HG02885 (cell line): ENCODE results near the gene HIVEP3.
"Not testable (repeated sequence)": the region's sequence is repeated elsewhere in the genome, so short reads cannot be mapped to it uniquely, and the experiment has no call there.

Experiments used
- ATAC-seq: cut with Tn5 transposase; IDR thresholded peaks from one replicate; pipeline ENCODE4 v1.9.1; 2021; ENCODE audit warnings: mild to moderate bottlenecking; ENCODE audit not compliant: unreplicated experiment, poor library complexity

HIVEP3 gene

GRCh38 chr1:41924911-41925310, 6.2 kb upstream of the HIVEP3 start:
- no peak for ATAC-seq

DNA sequence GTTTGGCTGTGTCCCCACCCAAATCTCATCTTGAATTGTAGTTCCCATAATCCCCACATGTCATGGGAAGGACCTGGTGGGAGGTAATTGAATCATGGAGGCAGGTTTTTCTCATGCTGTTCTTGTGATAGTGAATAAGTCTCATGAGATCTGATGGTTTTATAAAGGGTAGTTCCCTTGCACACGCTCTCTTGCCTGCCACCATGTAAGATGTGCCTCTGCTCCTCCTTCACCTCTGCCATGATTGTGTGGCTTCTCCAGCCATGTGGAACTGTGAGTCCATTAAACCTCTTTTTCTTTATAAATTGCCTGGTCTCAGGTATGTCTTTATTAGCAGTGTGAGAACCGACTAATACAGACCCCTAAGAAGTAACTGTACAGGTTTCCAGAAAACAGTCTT, 2.5 kb upstream of the HIVEP3 start:
- not testable (repeated sequence) for ATAC-seq

GRCh38 chr1:41920658-41921057, 1.9 kb upstream of the HIVEP3 start:
- ATAC-seq: no peak

GRCh38 chr1:41919764-41920397, 1.2 kb upstream of the HIVEP3 start:
- ATAC-seq: no peak

DNA sequence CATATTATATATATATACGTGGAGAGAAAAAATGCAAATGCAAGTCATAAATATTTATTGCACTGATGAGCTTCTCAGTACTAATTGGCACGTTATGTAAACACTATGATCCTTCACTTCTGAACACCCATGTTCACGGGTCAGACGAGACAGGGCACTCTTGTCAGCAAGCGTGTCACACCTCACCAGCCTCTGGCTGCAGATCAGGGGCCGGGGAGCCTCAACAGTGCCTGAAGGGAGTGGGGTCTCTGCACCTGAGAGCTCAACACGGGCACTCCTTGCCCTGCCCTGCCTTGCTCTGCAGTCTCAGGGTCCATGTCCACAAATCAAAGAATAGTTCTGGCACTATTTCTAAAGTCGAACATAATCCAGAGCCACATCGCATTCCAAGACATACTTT, 409 bp upstream of the HIVEP3 start:
- no peak for ATAC-seq

GRCh38 chr1:41917835-41918449, 780 bp downstream of the HIVEP3 start:
- ATAC-seq: no peak

DNA sequence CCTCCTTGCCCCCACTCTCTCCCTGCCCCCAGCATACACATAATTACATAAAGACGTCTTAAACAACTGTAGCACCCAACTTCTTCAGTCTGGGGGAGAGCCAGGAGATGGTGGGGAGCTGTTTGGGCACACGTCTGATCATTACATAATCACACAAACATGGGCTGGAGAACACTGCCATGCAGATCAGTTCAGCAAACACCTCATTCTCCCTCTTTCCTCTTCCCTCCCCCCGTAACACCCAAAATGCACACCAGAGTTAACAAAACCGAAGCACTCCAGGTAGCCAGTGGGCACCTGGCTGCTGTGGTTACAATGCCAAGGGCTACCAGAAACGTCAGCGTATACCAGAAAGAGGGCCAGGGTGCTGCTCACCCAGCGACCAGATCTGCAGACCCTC, 1.6 kb downstream of the HIVEP3 start:
- no peak for ATAC-seq

DNA sequence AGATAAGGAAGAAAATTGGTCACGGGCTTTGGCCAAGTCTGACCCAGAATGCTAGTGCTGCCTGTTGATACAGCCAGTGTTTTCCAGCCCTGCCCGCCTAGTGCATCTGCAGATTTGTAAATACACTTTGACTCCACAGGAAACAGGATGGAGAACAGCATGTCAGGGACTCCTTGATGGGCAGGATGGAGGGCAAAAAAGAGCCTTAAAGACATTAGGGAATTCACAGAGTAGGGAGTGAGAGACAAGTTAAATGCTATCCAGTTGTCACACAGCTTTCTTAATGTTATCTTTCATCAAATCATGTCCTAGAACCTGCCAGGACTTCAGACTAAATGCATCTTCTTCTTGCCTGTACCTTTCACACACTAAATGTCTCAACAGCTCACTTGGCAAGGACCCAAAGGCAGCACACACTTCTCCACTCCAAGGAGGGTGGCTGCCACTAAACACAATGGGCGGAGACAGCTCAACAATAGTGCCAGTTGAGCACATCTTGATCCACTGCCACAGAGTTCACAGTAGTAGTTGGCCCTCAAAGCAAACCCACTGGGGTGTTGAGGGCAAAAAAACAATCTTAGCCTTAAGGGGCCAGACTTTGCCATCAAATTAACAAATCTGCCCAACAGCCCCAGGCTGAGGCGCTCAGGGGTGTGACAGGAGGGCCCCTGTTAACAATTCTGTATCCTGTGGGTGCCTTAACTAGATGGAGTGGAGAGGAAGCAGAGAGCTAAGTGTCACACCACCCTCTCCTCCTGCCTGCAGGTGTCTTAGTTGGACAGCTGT, 2.7 kb downstream of the HIVEP3 start:
- no peak for ATAC-seq

- ATAC-seq: no peak
These were observed 4.2 kb downstream of the HIVEP3 start for GRCh38 chr1:41914516-41914915.

DNA sequence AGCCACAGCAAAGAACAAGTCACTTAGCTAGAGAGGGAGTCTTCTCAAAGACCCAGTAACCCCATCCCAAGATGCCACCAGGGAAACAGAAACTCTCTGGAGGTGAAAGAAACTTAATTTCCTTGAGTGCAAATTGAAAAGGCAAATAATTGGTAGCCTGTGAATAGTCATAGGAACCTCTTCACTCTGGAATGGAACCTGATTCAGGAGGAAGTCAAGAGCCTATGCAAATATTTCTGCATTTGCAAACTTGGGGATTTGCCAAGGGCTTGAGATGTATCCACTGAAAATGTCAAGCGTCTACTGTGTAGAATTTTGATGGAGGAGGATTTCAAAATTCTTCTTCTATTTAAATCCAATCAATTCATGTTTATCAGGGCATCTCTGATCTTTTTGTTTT, 5.7 kb downstream of the HIVEP3 start:
- no peak for ATAC-seq

- ATAC-seq: no peak
These were observed 10.3 kb downstream of the HIVEP3 start for GRCh38 chr1:41908288-41908895.

DNA sequence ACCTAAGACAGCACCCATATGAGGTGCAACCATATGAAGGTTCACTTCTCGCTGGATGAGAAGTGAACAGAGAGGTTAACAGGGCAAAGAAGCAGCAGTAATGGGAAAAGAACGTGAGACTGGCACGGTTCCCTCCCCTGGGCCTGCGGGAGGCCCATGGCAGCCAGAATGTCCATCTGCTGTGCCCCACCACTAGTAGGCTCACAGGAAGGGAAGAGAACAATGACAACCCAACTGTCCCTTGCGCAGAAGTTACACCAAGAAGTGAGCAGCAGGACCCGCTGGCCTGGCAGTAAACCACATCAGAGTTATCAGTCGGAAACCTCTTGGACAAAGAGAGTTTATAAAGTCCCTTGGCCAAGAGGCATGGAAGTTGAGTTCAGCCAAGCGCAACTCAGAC, 11.3 kb downstream of the HIVEP3 start:
- ATAC-seq: no peak

DNA sequence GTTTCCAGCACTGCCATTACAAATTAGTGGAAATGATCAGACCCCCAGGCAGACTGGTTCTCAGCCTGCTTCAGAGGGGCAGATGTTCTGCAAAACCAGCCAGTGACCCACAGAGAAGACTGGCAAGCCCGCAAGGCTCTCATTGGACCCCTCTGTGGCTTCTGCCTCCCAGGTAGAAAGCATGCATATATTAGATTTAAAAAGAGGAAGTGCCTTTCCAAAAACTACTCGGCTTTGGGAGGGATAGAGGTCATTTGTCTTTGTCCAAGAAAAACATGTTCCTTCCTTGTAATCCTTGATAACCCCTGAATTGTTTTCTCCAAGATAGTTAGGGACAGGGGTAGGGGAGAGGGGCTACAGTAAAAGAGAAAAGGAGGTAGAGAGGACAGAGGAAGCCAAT, 11.8 kb downstream of the HIVEP3 start:
- no peak for ATAC-seq

DNA sequence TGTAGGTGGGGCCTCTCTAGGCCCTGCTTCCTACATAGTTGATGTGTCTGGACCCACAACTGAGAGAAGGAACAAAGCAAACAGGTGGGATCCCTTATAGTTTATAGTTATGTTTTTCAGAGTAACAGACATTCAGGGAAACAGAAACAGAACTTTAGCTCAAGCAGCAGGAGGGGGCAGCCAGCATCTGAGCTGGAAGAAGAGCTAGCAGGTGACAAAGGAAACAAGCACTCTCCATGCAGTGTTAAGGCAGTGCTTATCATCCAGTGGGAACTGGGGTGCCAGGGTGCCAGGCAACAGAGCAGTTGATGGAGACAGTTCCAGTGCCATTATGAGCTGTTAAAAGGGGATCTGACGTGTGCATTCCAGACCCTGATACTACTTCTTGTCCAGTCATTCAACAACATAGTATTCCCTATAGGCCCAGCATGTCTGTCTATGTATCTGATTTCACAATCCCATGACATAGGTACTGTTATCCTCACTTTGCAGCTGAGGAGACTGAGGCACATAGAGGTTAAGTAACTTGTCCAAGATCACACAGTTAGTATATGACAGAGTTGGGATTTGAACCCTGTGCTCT, 13.5 kb downstream of the HIVEP3 start:
- no peak for ATAC-seq

DNA sequence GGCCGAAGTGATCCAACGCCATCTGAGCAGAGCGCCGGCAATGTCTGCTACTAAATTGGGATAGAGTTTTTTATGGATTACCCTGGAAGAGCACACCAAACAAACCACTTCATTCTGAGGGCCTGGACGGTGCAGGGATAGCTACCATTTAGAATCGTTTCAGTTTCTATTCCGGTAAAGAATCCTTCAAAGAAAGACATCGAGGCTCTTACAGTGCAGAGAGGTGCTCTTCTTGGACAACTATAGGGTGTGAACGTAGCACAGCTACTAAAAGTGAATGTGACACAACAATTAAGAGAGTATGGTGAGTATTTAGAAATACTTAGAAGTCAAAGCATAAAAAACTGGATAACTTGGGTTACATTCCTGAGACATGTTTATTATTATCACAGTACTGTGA, 16.1 kb downstream of the HIVEP3 start:
- no peak for ATAC-seq

GRCh38 chr1:41902159-41902577, 16.6 kb downstream of the HIVEP3 start:
- ATAC-seq: no peak

DNA sequence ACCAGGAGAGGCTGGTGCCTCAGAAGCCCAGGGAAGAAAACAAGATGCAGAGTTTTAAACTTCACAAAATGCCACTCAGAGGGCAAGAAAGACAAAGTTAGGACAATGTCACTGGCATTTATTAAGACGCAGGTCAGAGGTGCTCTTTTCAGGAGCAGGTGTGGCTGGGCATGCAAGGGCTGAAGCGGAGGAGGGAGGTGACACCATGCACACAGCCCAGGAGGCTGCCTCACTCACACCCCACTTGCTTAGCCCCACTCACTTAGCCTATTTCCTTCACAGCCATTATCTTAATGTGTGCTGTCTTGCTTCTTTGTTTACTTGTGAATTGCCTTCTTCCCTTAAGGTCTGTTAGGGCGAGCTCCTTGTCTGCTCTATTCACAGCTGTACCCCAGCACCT, 17.2 kb downstream of the HIVEP3 start:
- no peak for ATAC-seq

GRCh38 chr1:41900603-41901444, 17.9 kb downstream of the HIVEP3 start:
- ATAC-seq: no peak

DNA sequence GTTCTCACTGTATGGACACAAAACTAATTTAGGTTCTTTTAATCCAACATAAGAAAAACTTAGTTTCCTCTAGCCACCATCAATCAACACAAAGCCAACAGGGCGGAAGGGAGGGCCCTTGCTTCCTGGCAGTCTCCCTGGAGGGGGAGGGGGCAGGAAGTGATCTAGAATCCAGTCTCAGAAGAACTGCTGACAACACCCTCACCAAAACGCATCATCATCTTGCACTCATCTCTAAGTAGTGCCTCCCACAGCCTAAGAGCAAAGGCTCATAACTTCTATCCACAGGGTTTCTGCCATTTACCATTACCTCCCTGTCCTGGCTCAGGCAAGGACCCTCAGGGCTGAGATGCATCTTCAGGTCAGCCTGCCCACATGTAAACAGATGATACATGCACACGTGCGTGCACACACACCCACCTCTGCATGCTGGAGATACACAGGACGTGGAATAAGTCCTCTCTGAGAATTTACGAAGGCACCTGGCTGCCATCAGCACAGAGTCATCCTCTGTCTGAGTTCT, 20.5 kb downstream of the HIVEP3 start:
- no peak for ATAC-seq

GRCh38 chr1:41895552-41895951, 23.2 kb downstream of the HIVEP3 start:
- ATAC-seq: no peak
